ENCODE measurements around the gene DLGAP1.
"Not testable (repeated sequence)": the region's sequence is repeated elsewhere in the genome, so short reads cannot be mapped to it uniquely, and the experiment has no call there.

Gene DLGAP1

GRCh38 chr18:4335386-4335785, 119.7 kb downstream of the DLGAP1 start:
- DNase-seq (ENCODE audit: low read depth): no peak
- TF ChIP-seq, protein P1, sequence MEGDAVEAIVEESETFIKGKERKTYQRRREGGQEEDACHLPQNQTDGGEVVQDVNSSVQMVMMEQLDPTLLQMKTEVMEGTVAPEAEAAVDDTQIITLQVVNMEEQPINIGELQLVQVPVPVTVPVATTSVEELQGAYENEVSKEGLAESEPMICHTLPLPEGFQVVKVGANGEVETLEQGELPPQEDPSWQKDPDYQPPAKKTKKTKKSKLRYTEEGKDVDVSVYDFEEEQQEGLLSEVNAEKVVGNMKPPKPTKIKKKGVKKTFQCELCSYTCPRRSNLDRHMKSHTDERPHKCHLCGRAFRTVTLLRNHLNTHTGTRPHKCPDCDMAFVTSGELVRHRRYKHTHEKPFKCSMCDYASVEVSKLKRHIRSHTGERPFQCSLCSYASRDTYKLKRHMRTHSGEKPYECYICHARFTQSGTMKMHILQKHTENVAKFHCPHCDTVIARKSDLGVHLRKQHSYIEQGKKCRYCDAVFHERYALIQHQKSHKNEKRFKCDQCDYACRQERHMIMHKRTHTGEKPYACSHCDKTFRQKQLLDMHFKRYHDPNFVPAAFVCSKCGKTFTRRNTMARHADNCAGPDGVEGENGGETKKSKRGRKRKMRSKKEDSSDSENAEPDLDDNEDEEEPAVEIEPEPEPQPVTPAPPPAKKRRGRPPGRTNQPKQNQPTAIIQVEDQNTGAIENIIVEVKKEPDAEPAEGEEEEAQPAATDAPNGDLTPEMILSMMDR (IDR thresholded peaks at IDR 0.05; ENCODE audit: low read depth, low read length): no peak
- TF ChIP-seq POLR2A (IDR thresholded peaks at IDR 0.05; ENCODE audit: extremely low read depth, insufficient read length) (no peak), MYC (IDR thresholded peaks at IDR 0.05; ENCODE audit: low read depth, low read length) (no peak), MAX (IDR thresholded peaks at IDR 0.05; ENCODE audit: low read depth, low read length) (no peak)
- H3K4me3 ChIP-seq (ENCODE audit: low read depth, low read length): no peak overlapping the region

DNA sequence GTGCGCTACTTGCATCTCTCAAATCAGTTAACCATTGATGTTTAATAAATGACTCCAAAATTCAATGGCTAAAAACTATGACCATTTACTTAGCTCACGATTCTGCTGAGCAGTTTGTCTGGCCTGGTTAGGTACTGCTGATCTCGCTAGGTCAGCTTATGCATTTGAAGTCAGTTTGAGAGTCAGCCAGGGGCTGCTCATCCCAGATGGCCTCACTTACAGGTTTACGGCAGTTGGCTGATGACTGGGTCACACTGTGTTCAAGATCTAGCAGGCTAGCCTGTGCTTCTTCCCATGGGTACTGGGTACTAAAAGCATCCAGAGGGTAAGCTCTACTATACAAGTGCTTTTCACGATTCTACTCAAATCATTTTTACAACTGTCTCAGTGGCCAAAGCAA, 122.1 kb downstream of the DLGAP1 start:
- no peak overlapping the region for H3K4me3 ChIP-seq (ENCODE audit: low read depth, low read length)
- no peak for DNase-seq (ENCODE audit: low read depth)
- TF ChIP-seq, protein P1 (IDR thresholded peaks at IDR 0.05; ENCODE audit: low read depth, low read length): no peak
- TF ChIP-seq MYC (IDR thresholded peaks at IDR 0.05; ENCODE audit: low read depth, low read length) (no peak), MAX (IDR thresholded peaks at IDR 0.05; ENCODE audit: low read depth, low read length) (no peak), POLR2A (IDR thresholded peaks at IDR 0.05; ENCODE audit: extremely low read depth, insufficient read length) (no peak)

- H3K4me3 ChIP-seq (ENCODE audit: low read depth, low read length): no peak overlapping the region
- no peak for TF ChIP-seq POLR2A (IDR thresholded peaks at IDR 0.05; ENCODE audit: extremely low read depth, insufficient read length)
- TF ChIP-seq MAX (IDR thresholded peaks at IDR 0.05; ENCODE audit: low read depth, low read length): no peak
- TF ChIP-seq, protein P1 (IDR thresholded peaks at IDR 0.05; ENCODE audit: low read depth, low read length): no peak
- TF ChIP-seq MYC (IDR thresholded peaks at IDR 0.05; ENCODE audit: low read depth, low read length): no peak
- DNase-seq (ENCODE audit: low read depth): peak; percentile 1
Observed at GRCh38 chr18:4319738-4320677, 135.1 kb downstream of the DLGAP1 start.

DNA sequence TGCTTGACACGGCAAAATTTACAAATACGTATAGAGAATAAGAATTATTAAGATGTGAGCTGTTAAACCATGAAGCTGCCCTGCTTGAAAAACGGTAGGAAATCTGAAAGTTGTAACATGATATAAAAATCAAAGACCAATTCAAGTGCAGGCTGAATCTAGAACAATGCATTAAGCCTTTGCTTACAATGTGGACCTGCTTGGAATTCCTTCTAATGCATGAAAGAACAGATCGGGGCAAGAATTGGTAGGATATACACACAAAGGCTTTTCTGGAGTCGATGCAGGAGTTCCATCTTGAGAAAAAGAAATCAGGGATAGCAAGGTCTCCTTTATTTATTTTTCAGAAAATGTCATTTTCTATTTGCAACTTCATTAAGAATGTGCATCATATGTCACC, 136.8 kb downstream of the DLGAP1 start:
- DNase-seq (ENCODE audit: low read depth): no peak
- TF ChIP-seq POLR2A (IDR thresholded peaks at IDR 0.05; ENCODE audit: extremely low read depth, insufficient read length) (no peak), MYC (IDR thresholded peaks at IDR 0.05; ENCODE audit: low read depth, low read length) (no peak), MAX (IDR thresholded peaks at IDR 0.05; ENCODE audit: low read depth, low read length) (no peak)
- TF ChIP-seq, protein P1 (IDR thresholded peaks at IDR 0.05; ENCODE audit: low read depth, low read length): no peak
- no peak overlapping the region for H3K4me3 ChIP-seq (ENCODE audit: low read depth, low read length)

DNA sequence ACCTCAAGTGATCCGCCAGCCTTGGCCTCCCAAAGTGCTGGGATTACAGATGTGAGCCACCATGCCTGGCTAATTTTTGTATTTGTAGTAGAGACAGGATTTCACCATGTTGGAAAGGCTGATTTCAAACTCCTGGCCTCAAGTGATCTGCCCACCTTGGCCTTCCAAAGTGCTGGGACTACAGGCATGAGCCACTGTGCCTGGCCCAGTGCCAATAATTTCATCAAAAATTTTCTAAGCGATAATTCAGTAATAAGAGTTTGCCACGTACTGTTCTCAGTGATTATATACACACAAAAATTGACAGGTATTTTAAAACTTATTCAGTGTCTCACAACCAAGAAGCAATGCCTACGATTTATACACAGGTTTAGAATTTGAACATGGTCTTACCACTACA, 143.2 kb downstream of the DLGAP1 start:
- H3K4me3 ChIP-seq (ENCODE audit: low read depth, low read length); DNase-seq (ENCODE audit: low read depth): not testable (repeated sequence)

DNA sequence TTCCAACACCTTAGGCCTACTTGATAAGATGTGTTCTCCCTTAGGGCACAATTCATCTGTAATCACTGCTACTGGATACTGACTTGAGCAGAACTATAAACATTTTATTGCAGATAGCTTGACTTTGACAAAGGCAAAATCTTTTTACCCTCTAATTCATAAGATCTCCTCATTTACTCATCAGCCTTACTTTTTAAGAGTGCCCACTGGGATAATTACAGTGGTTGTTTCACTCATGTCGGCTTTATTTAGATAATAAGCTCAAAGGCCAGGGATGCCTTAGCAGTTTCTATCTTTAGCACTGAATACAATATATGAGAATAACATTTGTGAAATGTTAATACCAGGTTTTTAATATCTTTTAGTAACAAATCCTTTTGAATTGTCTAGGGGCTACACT, 144.0 kb downstream of the DLGAP1 start:
- no peak for TF ChIP-seq POLR2A (IDR thresholded peaks at IDR 0.05; ENCODE audit: extremely low read depth, insufficient read length)
- TF ChIP-seq MAX (IDR thresholded peaks at IDR 0.05; ENCODE audit: low read depth, low read length): no peak
- TF ChIP-seq, protein P1 (IDR thresholded peaks at IDR 0.05; ENCODE audit: low read depth, low read length): no peak
- TF ChIP-seq MYC (IDR thresholded peaks at IDR 0.05; ENCODE audit: low read depth, low read length): no peak
- no peak for DNase-seq (ENCODE audit: low read depth)
- no peak overlapping the region for H3K4me3 ChIP-seq (ENCODE audit: low read depth, low read length)

All from NB4 (cell line).